ENCODE results near the gene DISC1. TPM values are rescaled to one million over a fixed set of nuclear protein-coding genes. Genes with fewer than 3 reads are reported as not detected.
"Not testable (repeated sequence)": the region's sequence is repeated elsewhere in the genome, so short reads cannot be mapped to it uniquely, and the experiment has no call there.

The DISC1 gene
- total RNA-seq, 4 donors from 2014 or later, result 3.3 to 11.4 (median 4.2) TPM

DNA sequence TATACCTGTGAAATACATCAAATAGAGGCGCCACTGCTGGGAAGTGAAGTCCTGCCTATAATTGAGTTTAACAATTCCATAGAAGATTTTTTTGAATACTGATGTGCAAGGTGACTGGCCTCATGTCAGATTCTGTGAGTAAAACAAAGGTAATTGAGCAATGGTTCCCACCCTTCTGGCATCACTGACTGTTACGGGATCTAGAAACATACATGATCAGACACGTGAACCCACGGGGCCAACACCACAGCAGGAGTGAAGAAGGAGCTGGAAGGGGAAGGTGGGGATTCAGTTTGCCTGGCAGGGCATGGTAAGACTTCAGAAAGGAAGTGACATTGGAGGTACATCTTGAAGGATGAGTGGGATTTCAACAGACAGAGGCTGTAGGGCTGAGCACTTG is 270.2 kb downstream of the DISC1 start:
- Histone ChIP-seq H3K9me3 (no peaks in the 10 kb centered on the region), H3K27me3 (no peaks in the 10 kb centered on the region), H3K4me1 (peaks cover 0 to 16% (median 0%) of the 10 kb centered on the region in 3 donors), H3K27ac (peak overlapping the region in 2 of 4 donors; percentile 11 to 57), H3K36me3 (no peaks in the 10 kb centered on the region), H3K4me3 (no peak overlapping the region)
- 71 to 72% methylated on average over 4 of the region's 4 CpGs for WGBS, 2 donors
- no peak for TF ChIP-seq POLR2A (IDR thresholded peaks at IDR 0.05)
- TF ChIP-seq, protein P1, sequence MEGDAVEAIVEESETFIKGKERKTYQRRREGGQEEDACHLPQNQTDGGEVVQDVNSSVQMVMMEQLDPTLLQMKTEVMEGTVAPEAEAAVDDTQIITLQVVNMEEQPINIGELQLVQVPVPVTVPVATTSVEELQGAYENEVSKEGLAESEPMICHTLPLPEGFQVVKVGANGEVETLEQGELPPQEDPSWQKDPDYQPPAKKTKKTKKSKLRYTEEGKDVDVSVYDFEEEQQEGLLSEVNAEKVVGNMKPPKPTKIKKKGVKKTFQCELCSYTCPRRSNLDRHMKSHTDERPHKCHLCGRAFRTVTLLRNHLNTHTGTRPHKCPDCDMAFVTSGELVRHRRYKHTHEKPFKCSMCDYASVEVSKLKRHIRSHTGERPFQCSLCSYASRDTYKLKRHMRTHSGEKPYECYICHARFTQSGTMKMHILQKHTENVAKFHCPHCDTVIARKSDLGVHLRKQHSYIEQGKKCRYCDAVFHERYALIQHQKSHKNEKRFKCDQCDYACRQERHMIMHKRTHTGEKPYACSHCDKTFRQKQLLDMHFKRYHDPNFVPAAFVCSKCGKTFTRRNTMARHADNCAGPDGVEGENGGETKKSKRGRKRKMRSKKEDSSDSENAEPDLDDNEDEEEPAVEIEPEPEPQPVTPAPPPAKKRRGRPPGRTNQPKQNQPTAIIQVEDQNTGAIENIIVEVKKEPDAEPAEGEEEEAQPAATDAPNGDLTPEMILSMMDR (IDR thresholded peaks at IDR 0.05), result no peak
- intact Hi-C loops (cut with DNase I), result no loop called here
- no peak for DNase-seq

DNA sequence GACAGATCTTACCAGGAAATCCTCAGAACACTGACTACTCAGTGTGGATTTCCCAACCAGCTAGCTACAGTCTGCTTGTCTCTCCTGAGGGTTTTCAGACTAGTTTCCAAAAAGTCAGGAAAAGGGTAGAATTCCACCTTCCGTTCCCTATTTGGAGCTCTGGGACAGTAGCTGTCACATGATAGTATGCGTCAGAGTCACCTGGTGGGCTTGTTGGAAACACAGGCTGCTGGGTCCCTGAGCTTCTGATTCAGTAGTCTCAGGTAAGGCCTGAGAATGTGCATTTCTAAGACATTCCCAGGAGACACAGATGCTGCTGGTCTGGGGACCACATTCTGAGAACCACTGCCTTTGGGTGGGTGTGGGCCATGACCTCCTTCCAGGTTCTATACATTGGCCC is 272.5 kb downstream of the DISC1 start:
- Histone ChIP-seq H3K9me3 (no peaks in the 10 kb centered on the region), H3K4me1 (peaks cover 0 to 16% (median 0%) of the 10 kb centered on the region in 3 donors), H3K27me3 (no peaks in the 10 kb centered on the region), H3K27ac (no peak overlapping the region), H3K36me3 (no peaks in the 10 kb centered on the region), H3K4me3 (no peak overlapping the region)
- 100% methylated on average over 2 of the region's 2 CpGs for WGBS, 2 donors
- TF ChIP-seq, protein P1 (IDR thresholded peaks at IDR 0.05), result no peak
- no peak for TF ChIP-seq POLR2A (IDR thresholded peaks at IDR 0.05)
- DNase-seq, result no peak
- intact Hi-C loops (cut with DNase I), result no loop called here

DNA sequence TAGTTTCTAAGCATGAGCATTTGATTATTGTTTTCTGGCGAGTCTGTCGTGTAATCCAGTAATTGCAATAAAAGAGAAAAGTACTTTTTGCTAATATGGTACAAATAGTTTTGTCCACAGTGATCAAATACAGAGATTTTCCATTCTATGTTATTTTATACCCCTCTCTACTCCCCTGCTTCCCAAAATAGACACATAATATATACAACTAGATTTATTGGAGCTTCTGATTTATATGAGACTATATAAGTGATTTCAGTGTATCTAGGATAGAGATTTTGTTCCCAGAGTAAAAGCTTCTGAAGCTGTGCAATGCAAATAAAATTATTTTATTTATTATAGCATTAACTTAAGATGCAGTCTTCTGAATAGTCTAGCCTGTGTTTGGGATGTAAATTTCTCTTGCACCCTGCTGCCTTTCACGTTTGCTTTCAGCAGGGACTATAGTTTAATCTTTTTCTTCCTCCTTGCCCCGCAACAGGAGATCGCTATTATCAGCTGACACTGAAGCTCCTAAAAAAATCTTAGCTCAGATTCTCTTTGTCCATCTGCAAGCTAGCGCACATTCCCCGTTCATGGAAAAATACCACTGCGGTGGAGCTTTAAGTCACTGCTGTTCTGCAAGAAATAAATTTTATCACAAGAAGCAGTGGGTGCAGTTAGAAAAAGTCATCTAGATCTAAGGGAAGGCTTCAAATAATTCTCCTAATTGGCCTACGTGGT is 273.3 kb downstream of the DISC1 start:
- Histone ChIP-seq H3K36me3 (no peaks in the 10 kb centered on the region), H3K9me3 (no peaks in the 10 kb centered on the region), H3K4me1 (peaks cover 0 to 16% (median 0%) of the 10 kb centered on the region in 3 donors), H3K27ac (no peak overlapping the region), H3K4me3 (no peak overlapping the region), H3K27me3 (no peaks in the 10 kb centered on the region)
- WGBS, 2 donors, result 74 to 77% methylated on average over 9 of the region's 9 CpGs
- DNase-seq, result no peak
- intact Hi-C loops (cut with DNase I), result no loop called here
- TF ChIP-seq POLR2A (IDR thresholded peaks at IDR 0.05), result no peak
- TF ChIP-seq, protein P1 (IDR thresholded peaks at IDR 0.05), result no peak

DNA sequence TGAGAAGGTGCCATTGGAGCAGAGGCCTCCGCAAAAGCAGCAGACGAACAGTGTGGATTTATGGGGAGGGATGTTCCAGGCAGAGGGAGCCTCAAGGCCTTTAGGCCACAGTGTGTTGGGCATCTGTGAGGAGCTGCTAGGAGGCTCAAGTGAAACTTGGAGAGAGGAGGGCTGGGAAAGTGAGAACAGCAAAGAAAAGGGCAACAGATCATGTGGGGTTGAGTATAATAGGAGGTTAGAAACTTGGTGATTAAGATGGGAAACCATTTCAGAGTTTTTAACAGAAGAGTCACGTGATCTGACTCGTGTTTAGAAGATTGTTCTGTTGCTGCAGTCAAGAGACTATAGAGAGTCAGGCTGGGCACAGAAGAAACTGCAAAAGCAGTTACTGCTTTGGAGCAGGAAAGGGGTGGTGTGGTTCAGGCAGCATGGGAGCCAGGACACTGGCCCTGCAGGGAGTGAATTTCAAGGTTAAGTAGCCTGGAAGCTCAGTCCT is 277.0 kb downstream of the DISC1 start:
- TF ChIP-seq, protein P1 (IDR thresholded peaks at IDR 0.05), result no peak
- no peak for TF ChIP-seq POLR2A (IDR thresholded peaks at IDR 0.05)
- Histone ChIP-seq H3K36me3 (no peaks in the 10 kb centered on the region), H3K9me3 (no peaks in the 10 kb centered on the region), H3K27me3 (no peaks in the 10 kb centered on the region), H3K4me3 (no peak overlapping the region), H3K27ac (no peak overlapping the region), H3K4me1 (peaks cover 0 to 8% (median 0%) of the 10 kb centered on the region in 3 donors)
- DNase-seq, result no peak
- WGBS, 2 donors, result 83 to 97% methylated on average over 4 of the region's 4 CpGs
- intact Hi-C loops (cut with DNase I), result no loop called here

DNA sequence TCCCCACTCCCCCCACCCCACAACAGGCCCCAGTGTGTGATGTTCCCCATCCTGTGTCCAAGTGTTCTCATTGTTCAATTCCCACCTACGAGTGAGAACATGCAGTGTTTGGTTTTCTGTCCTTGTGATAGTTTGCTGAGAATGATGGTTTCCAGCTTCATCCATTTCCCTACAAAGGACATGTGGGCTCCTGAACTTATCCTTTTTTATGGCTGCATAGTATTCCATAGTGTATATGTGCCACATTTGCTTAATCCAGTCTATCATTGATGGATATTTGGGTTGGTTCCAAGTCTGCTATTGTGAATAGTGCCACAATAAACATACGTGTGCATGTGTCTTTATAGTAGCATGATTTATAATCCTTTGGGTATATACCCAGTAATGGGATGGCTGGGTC is 280.7 kb downstream of the DISC1 start:
- H3K4me1 ChIP-seq; intact Hi-C loops (cut with DNase I): not testable (repeated sequence)
- WGBS, 2 donors, result 95 to 96% methylated on average over 2 of the region's 2 CpGs

More for the DNA sequence above, 280.7 kb downstream of the DISC1 start:
- DNase-seq, H3K4me3 ChIP-seq, H3K36me3 ChIP-seq, H3K27ac ChIP-seq, H3K9me3 ChIP-seq, H3K27me3 ChIP-seq: not testable (repeated sequence)
